B cell (primary cell): ENCODE measurements around the gene TARBP2. TPM values are rescaled to one million over a fixed set of nuclear protein-coding genes. Genes with fewer than 3 reads are reported as not detected.

Experiments
- ATAC-seq: fragments of 200-7000 bp; cut with Tn5 transposase; one replicate; pipeline ENCODE4 v1.10.0; 2021; ENCODE audit warnings: low read depth, mild to moderate bottlenecking, moderate number of reproducible peaks, moderate library complexity
- CTCF ChIA-PET: fragments of 350-600 bp; sonication (Branson Sonifier 250); formaldehyde crosslinking; loops from one replicate; lab custom pipeline; 2021; ENCODE audit warnings: antibody characterized with exemption, inconsistent platforms; lab: Charles Lee
- POLR2A ChIA-PET: fragments of 350-600 bp; sonication (Branson Sonifier 250); formaldehyde crosslinking; loops from one replicate; lab custom pipeline; 2021; ENCODE audit warnings: antibody characterized with exemption; lab: Charles Lee
- DNase-seq: peaks from one replicate; pipeline ENCODE4 v3.0.0; 2013
- H2AFZ ChIP-seq: 2 replicates; pipeline ENCODE4 v1.6.1; 2012; ENCODE audit warnings: mild to moderate bottlenecking, low read depth, low read length; ENCODE audit not compliant: insufficient read depth, poor library complexity, severe bottlenecking
- H3K27ac ChIP-seq, 2 donors: 1 replicate in 1 of 2; 2 replicates in 1 of 2; pipeline ENCODE4 v1.5.1; 2012 to 2013; ENCODE audit warnings: low read length in 2 of 2, mild to moderate bottlenecking in 2 of 2, moderate library complexity in 1 of 2
- H3K27me3 ChIP-seq, 4 experiments: fragments of 200-600 bp in 1 of 4; sonication (generic) in 1 of 4; replicated peaks in 1 of 4; 1 replicate in 2 of 4; 2 replicates in 2 of 4; pipeline versions ENCODE4 v1.6.1 to v1.7.0; 2013 to 2016; ENCODE audit warnings: low read length in 3 of 4, mild to moderate bottlenecking in 2 of 4, mixed read lengths in 1 of 4, moderate library complexity in 1 of 4; ENCODE audit not compliant: insufficient read depth in 4 of 4, control insufficient read depth in 3 of 4; ENCODE audit errors: control extremely low read depth in 1 of 4
- H3K36me3 ChIP-seq, 2 experiments: replicated peaks in 1 of 2; 1 replicate in 1 of 2; 2 replicates in 1 of 2; pipeline versions ENCODE4 v1.6.1 to v1.7.1; 2013; ENCODE audit warnings: low read length in 1 of 2; ENCODE audit not compliant: insufficient read depth in 2 of 2, control insufficient read depth in 1 of 2; ENCODE audit errors: control extremely low read depth in 1 of 2, extremely low read depth in 1 of 2
- H3K4me1 ChIP-seq, 2 donors: fragments of 200-600 bp in 1 of 2; sonication (generic) in 1 of 2; 1 replicate in 1 of 2; 2 replicates in 1 of 2; pipeline versions ENCODE4 v1.5.1 to v1.6.1; 2013 to 2017; ENCODE audit warnings: low read length in 2 of 2; ENCODE audit not compliant: control insufficient read depth in 2 of 2, insufficient read depth in 2 of 2
- H3K4me2 ChIP-seq: replicated peaks from 2 replicates; pipeline ENCODE3; 2012; ENCODE audit warnings: mild to moderate bottlenecking, low read depth, low read length; ENCODE audit not compliant: poor library complexity, severe bottlenecking
- H3K4me3 ChIP-seq, 5 experiments: fragments of 200-600 bp in 1 of 5; sonication (generic) in 1 of 5; 1 replicate in 3 of 5; 2 replicates in 2 of 5; pipeline versions ENCODE4 v1.5.1 to v1.7.0; 2011 to 2016; ENCODE audit warnings: low read length in 4 of 5, mild to moderate bottlenecking in 4 of 5, low read depth in 2 of 5, control low read depth in 1 of 5, moderate library complexity in 1 of 5; ENCODE audit not compliant: insufficient read depth in 1 of 5; ENCODE audit errors: control extremely low read depth in 1 of 5, extremely low read depth in 1 of 5
- H3K79me2 ChIP-seq: fragments of 200-600 bp; sonication (generic); one replicate; pipeline ENCODE4 v1.6.0; 2016; ENCODE audit warnings: low read length; ENCODE audit not compliant: control insufficient read depth, insufficient read depth
- H3K9ac ChIP-seq: fragments of 200-600 bp; sonication (generic); 2 replicates; pipeline ENCODE4 v1.6.1; 2017; ENCODE audit warnings: mild to moderate bottlenecking, low read length, moderate library complexity
- H3K9me3 ChIP-seq, 3 donors: one replicate each; pipeline versions ENCODE4 v1.6.1 to v1.7.1; 2013; ENCODE audit warnings: low read length in 2 of 3; ENCODE audit not compliant: control insufficient read depth in 2 of 3, insufficient read depth in 1 of 3; ENCODE audit errors: control extremely low read depth in 1 of 3
- H4K20me1 ChIP-seq: 2 replicates; pipeline ENCODE4 v1.6.0; 2012; ENCODE audit warnings: mild to moderate bottlenecking, low read length; ENCODE audit not compliant: insufficient read depth, control insufficient read depth, poor library complexity, severe bottlenecking
- H3K27ac Mint-ChIP-seq: one replicate; pipeline ENCODE4 v1.8.0; 2021; ENCODE audit warnings: mixed read lengths
- H3K27me3 Mint-ChIP-seq: one replicate; pipeline ENCODE4 v1.8.0; 2021; ENCODE audit warnings: mixed read lengths
- H3K4me1 Mint-ChIP-seq: one replicate; pipeline ENCODE4 v1.8.0; 2021; ENCODE audit warnings: mixed read lengths
- H3K4me3 Mint-ChIP-seq: one replicate; pipeline ENCODE4 v1.8.0; 2021; ENCODE audit warnings: mixed read lengths
- H3K9me3 Mint-ChIP-seq: one replicate; pipeline ENCODE4 v1.8.0; 2022; ENCODE audit warnings: mixed read lengths; ENCODE audit not compliant: insufficient read depth
- EZH2 ChIP-seq: IDR thresholded peaks from 2 replicates; pipeline ENCODE4 v1.6.1; 2012; ENCODE audit warnings: borderline replicate concordance, low read depth, mild to moderate bottlenecking, moderate library complexity, low read length; ENCODE audit not compliant: insufficient read depth, poor library complexity, severe bottlenecking
- WGBS: methylation state at CpG from one replicate; pipeline ENCODE4 v1.1.5; 2013; ENCODE audit warnings: missing lambda C conversion rate; ENCODE audit not compliant: insufficient coverage; 5-methylcytosine and 5-hydroxymethylcytosine counted together
- intact Hi-C: fragments of 100-400 bp; cut with micrococcal nuclease; formaldehyde crosslinking; loops from one replicate; pipeline ENCODE4 v1.10.0; 2022
- polyA plus RNA-seq: library from polyadenylated mRNA; depleted of rRNA; stranded (reverse); fragments of >200 nt; gene quantifications from 2 replicates; pipeline ENCODE4 v1.2.3, GENCODE V29; 2012
- total RNA-seq, 2 donors: library from RNA; stranded (reverse); fragments of 120-200 nt in 1 of 2; gene quantifications; 1 replicate in 1 of 2; 2 replicates in 1 of 2; pipeline versions ENCODE4 v1.2.3 to v1.2.4, GENCODE V29; 2013 to 2022
- TF ChIP-seq, protein P1 (sequence below): fragments of 200-600 bp; IDR thresholded peaks from one replicate; pipeline ENCODE4 v1.8.0; 2022; ENCODE audit warnings: antibody characterized with exemption, mild to moderate bottlenecking

Gene TARBP2
- total and polyA plus RNA-seq, 2 donors (not counting 1 experiment from before 2014, with no cell fraction given): 41.6 to 47.2 TPM

DNA sequence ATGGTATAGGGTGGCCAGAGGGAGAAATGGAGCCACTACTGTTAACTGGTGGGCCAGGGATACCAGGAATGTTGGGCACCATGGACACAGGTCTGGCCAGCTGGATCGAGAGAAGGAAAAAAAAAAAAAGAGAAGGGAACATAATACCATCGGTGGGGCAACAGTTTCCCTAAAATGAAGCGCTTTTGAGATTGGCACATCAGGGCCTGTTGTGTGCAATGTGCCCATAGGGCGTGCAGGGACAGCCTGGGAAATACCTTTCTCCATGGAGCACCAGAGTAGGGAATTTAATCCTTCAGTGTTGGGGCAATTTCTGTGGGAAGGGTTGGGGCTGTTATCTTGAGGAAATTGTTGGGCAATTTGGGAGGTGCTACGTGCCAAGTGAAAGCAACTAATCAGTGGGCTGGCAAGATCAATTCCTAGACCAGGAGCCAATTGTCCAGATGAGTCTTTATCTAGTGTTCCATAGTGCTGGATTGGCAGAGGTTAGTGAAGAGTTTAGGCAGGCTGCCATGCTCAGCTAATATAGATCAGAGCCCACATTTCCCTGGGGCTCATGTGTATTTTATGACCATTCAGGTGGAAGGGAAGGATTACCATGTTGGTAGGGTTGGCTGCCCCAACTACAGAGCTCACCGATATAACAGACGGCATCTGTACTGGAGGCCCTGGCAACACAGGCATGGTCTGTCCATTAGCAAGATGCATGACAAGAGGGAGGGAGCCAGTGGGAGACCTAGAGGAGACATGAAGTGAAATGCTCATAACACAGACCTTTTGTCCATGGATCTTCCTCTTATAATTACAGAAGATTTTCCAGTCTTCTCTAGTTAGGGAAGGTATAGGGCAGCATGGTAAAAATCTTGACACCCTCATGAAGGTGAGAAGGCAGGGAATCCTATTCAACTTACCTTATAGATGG lies 31.7 kb downstream of the TARBP2 start:
- no peak overlapping the region for H2AFZ ChIP-seq
- Mint-ChIP-seq H3K4me3 (no peak overlapping the region), H3K4me1 (no peaks in the 10 kb centered on the region), H3K27ac (no peak overlapping the region), H3K27me3 (no peaks in the 10 kb centered on the region), H3K9me3 (no peaks in the 10 kb centered on the region)
- no peak for DNase-seq
- POLR2A ChIA-PET: no interaction called here
- no peak for ATAC-seq
- CTCF ChIA-PET: interaction anchor here (1.0 to 1.2 kb wide), 2 partner anchors 25 to 143 kb away, joined by 3 to 5 read pairs; partner anchors contain the start of gene ATP5MC2
- no peaks in the 10 kb centered on the region for H3K4me1 ChIP-seq
- TF ChIP-seq, protein P1, sequence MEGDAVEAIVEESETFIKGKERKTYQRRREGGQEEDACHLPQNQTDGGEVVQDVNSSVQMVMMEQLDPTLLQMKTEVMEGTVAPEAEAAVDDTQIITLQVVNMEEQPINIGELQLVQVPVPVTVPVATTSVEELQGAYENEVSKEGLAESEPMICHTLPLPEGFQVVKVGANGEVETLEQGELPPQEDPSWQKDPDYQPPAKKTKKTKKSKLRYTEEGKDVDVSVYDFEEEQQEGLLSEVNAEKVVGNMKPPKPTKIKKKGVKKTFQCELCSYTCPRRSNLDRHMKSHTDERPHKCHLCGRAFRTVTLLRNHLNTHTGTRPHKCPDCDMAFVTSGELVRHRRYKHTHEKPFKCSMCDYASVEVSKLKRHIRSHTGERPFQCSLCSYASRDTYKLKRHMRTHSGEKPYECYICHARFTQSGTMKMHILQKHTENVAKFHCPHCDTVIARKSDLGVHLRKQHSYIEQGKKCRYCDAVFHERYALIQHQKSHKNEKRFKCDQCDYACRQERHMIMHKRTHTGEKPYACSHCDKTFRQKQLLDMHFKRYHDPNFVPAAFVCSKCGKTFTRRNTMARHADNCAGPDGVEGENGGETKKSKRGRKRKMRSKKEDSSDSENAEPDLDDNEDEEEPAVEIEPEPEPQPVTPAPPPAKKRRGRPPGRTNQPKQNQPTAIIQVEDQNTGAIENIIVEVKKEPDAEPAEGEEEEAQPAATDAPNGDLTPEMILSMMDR: no peak
- TF ChIP-seq EZH2: no peak
- no peak overlapping the region for H3K4me3 ChIP-seq
- no peak overlapping the region for H3K9ac ChIP-seq
- H4K20me1 ChIP-seq: no peaks in the 10 kb centered on the region
- intact Hi-C loops: no loop called here
- H3K9me3 ChIP-seq: no peaks in the 10 kb centered on the region
- no peaks in the 10 kb centered on the region for H3K27me3 ChIP-seq
- no peaks in the 10 kb centered on the region for H3K79me2 ChIP-seq
- no peak overlapping the region for H3K27ac ChIP-seq
- WGBS: 91% methylated on average over 7 of the region's 7 CpGs
- peaks cover 16 to 74% of the 10 kb centered on the region in 2 experiments for H3K36me3 ChIP-seq
- H3K4me2 ChIP-seq: no peak overlapping the region

DNA sequence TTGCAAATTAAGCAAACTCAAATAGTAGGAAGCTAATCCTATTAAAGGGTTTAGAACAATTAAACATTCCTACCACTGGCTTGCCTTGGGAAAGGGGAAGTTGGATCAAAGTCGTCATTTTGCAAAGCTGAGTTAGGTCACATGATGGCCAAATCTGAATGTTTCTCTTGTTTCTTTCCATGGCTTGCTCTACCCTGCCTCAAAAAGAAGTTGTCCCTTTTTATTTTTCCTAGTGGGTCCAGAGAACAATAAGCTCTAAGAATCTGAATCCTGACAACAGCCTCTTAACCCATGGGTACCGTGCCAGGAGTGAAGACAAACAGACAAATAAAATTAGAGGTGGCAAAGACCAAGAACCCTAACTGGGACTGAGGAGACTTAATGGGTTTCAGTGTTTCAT lies 32.4 kb downstream of the TARBP2 start:
- H3K27ac Mint-ChIP-seq: no peak overlapping the region
- no peaks in the 10 kb centered on the region for H3K4me1 Mint-ChIP-seq
- no peak overlapping the region for H3K4me2 ChIP-seq
- no peaks in the 10 kb centered on the region for H3K79me2 ChIP-seq
- intact Hi-C loops: no loop called here
- no peak overlapping the region for H3K4me3 ChIP-seq
- ChIA-PET POLR2A (no interaction called here), CTCF (interaction anchor here (1.0 kb wide), 1 partner anchor 142 kb away, joined by 3 read pairs; the partner anchor contains the start of gene ATP5MC2)
- no peak for ATAC-seq
- DNase-seq: no peak
- no peak overlapping the region for H3K9ac ChIP-seq
- H2AFZ ChIP-seq: no peak overlapping the region
- no peak overlapping the region for H3K4me3 Mint-ChIP-seq
- no peaks in the 10 kb centered on the region for H3K27me3 ChIP-seq
- peaks cover 16 to 71% of the 10 kb centered on the region in 2 experiments for H3K36me3 ChIP-seq
- no peaks in the 10 kb centered on the region for H3K9me3 ChIP-seq
- no peaks in the 10 kb centered on the region for H3K4me1 ChIP-seq
- no CpG with 5 or more reads among the region's 2 CpGs for WGBS
- H3K27me3 Mint-ChIP-seq: no peaks in the 10 kb centered on the region
- H3K9me3 Mint-ChIP-seq: no peaks in the 10 kb centered on the region
- TF ChIP-seq EZH2: no peak
- TF ChIP-seq, protein P1: no peak
- no peak overlapping the region for H3K27ac ChIP-seq
- no peaks in the 10 kb centered on the region for H4K20me1 ChIP-seq
